HG02642 (cell line): ENCODE data around the gene SAC3D1.

Source experiments
- ATAC-seq: cut with Tn5 transposase; IDR thresholded peaks from one replicate; pipeline ENCODE4 v1.9.1; 2021; ENCODE audit warnings: mild to moderate bottlenecking; ENCODE audit not compliant: unreplicated experiment, poor library complexity

The SAC3D1 gene

GRCh38 chr11:65084598-65085375 is 43.8 kb downstream of the SAC3D1 start:
- ATAC-seq: peak; percentile 8

- no peak for ATAC-seq
Measured at GRCh38 chr11:65085446-65085845, 44.4 kb downstream of the SAC3D1 start.

GRCh38 chr11:65086809-65087208 is 45.8 kb downstream of the SAC3D1 start:
- no peak for ATAC-seq

- ATAC-seq: no peak
Measured at GRCh38 chr11:65087216-65087615, 46.2 kb downstream of the SAC3D1 start.

- ATAC-seq: no peak
Measured at GRCh38 chr11:65087827-65088226, 46.8 kb downstream of the SAC3D1 start.

- no peak for ATAC-seq
Measured at GRCh38 chr11:65089621-65090020, 48.6 kb downstream of the SAC3D1 start.

- ATAC-seq: no peak
Measured at GRCh38 chr11:65090628-65091027, 49.6 kb downstream of the SAC3D1 start.
